ENCODE results near the gene SUPT3H. TPM values are rescaled to one million over a fixed set of nuclear protein-coding genes. Genes with fewer than 3 reads are reported as not detected.
"Not testable (repeated sequence)": the region's sequence is repeated elsewhere in the genome, so short reads cannot be mapped to it uniquely, and the experiment has no call there.

Gene SUPT3H
- total and polyA plus RNA-seq, 12 donors = 10.0 to 56.2 (median 16.6) TPM

GRCh38 chr6:44892579-44892978 is 485.2 kb downstream of the SUPT3H start:
- Histone ChIP-seq H3K36me3 (replicated peaks in 1 of 2) (no peaks in the 10 kb centered on the region), H3K4me3 (no peak overlapping the region), H3K27me3 (no peaks in the 10 kb centered on the region), H3K9me3 (replicated peaks in 1 of 3) (no peaks in the 10 kb centered on the region), H3K4me1 (replicated peaks in 1 of 2) (peaks cover 0 to 4% of the 10 kb centered on the region in 2 donors), H3K27ac (no peak overlapping the region)
- no peak for DNase-seq
- no peak for TF ChIP-seq CTCF (IDR thresholded peaks at IDR 0.05)
- no peak for TF ChIP-seq POLR2A (IDR thresholded peaks at IDR 0.05)
- intact Hi-C loops (cut with DNase I) = no loop called here

- DNase-seq; H3K4me3 ChIP-seq; H3K27ac ChIP-seq; intact Hi-C loops (cut with DNase I); H3K4me1 ChIP-seq (replicated peaks in 1 of 2); H3K9me3 ChIP-seq (replicated peaks in 1 of 3); H3K27me3 ChIP-seq; H3K36me3 ChIP-seq (replicated peaks in 1 of 2): not testable (repeated sequence)
- 67 to 87% (median 84%) methylated on average over 2 to 3 of the region's 3 CpGs for WGBS, 4 donors
Measured at GRCh38 chr6:44879071-44879470, 498.7 kb downstream of the SUPT3H start.

GRCh38 chr6:44876638-44877037 is 501.1 kb downstream of the SUPT3H start:
- H3K27me3 ChIP-seq; intact Hi-C loops (cut with DNase I); H3K4me3 ChIP-seq; H3K27ac ChIP-seq; DNase-seq; H3K36me3 ChIP-seq (replicated peaks in 1 of 2); H3K4me1 ChIP-seq (replicated peaks in 1 of 2); H3K9me3 ChIP-seq (replicated peaks in 1 of 3): not testable (repeated sequence)

GRCh38 chr6:44869321-44869897 is 508.3 kb downstream of the SUPT3H start:
- H3K4me3 ChIP-seq = no peak overlapping the region
- DNase-seq = no peak
- TF ChIP-seq POLR2A (IDR thresholded peaks at IDR 0.05) = no peak
- TF ChIP-seq CTCF (IDR thresholded peaks at IDR 0.05) = no peak
- H3K4me1 ChIP-seq (replicated peaks in 1 of 2) = no peaks in the 10 kb centered on the region
- H3K27me3 ChIP-seq = no peaks in the 10 kb centered on the region
- no peak overlapping the region for H3K27ac ChIP-seq
- no peaks in the 10 kb centered on the region for H3K36me3 ChIP-seq (replicated peaks in 1 of 2)
- WGBS, 4 donors = 91 to 93% (median 92%) methylated on average over 5 of the region's 5 CpGs
- no peaks in the 10 kb centered on the region for H3K9me3 ChIP-seq (replicated peaks in 1 of 3)
- intact Hi-C loops (cut with DNase I) = no loop called here

- Histone ChIP-seq H3K4me1 (replicated peaks in 1 of 2) (no peaks in the 10 kb centered on the region), H3K27ac (no peak overlapping the region), H3K27me3 (no peaks in the 10 kb centered on the region), H3K9me3 (replicated peaks in 1 of 3) (no peaks in the 10 kb centered on the region), H3K4me3 (no peak overlapping the region), H3K36me3 (replicated peaks in 1 of 2) (no peaks in the 10 kb centered on the region)
- TF ChIP-seq CTCF (IDR thresholded peaks at IDR 0.05) (no peak), POLR2A (IDR thresholded peaks at IDR 0.05) (no peak)
- intact Hi-C loops (cut with DNase I) = no loop called here
- DNase-seq = no peak
Measured at GRCh38 chr6:44868910-44869309, 508.8 kb downstream of the SUPT3H start.
